C4-2B (cell line): ENCODE measurements around the gene CD6.

Source experiments
- H3K27ac ChIP-seq: fragments of 450-650 bp; 2 replicates; pipeline ENCODE4 v1.5.1; 2017
- ZFX ChIP-seq: fragments of 450-650 bp; IDR thresholded peaks from 2 replicates; pipeline ENCODE4 v1.6.1; 2017
- TF ChIP-seq, protein P1 (sequence below): fragments of 450-650 bp; conservative IDR thresholded peaks from 2 replicates; pipeline ENCODE4 v1.5.1; 2017; ENCODE audit warnings: mild to moderate bottlenecking

The CD6 gene

GRCh38 chr11:60954421-60954820 is 17.1 kb upstream of the CD6 start:
- H3K27ac ChIP-seq = no peak overlapping the region
- no peak for TF ChIP-seq ZFX
- TF ChIP-seq, protein P1, sequence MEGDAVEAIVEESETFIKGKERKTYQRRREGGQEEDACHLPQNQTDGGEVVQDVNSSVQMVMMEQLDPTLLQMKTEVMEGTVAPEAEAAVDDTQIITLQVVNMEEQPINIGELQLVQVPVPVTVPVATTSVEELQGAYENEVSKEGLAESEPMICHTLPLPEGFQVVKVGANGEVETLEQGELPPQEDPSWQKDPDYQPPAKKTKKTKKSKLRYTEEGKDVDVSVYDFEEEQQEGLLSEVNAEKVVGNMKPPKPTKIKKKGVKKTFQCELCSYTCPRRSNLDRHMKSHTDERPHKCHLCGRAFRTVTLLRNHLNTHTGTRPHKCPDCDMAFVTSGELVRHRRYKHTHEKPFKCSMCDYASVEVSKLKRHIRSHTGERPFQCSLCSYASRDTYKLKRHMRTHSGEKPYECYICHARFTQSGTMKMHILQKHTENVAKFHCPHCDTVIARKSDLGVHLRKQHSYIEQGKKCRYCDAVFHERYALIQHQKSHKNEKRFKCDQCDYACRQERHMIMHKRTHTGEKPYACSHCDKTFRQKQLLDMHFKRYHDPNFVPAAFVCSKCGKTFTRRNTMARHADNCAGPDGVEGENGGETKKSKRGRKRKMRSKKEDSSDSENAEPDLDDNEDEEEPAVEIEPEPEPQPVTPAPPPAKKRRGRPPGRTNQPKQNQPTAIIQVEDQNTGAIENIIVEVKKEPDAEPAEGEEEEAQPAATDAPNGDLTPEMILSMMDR = no peak

GRCh38 chr11:60955571-60955970 is 15.9 kb upstream of the CD6 start:
- no peak for TF ChIP-seq ZFX
- TF ChIP-seq, protein P1 = no peak

GRCh38 chr11:60957188-60957587 is 14.3 kb upstream of the CD6 start:
- TF ChIP-seq, protein P1 = no peak
- no peak for TF ChIP-seq ZFX
- no peak overlapping the region for H3K27ac ChIP-seq

More at GRCh38 chr11:60955571-60955970, 15.9 kb upstream of the CD6 start:
- H3K27ac ChIP-seq = no peak overlapping the region

DNA sequence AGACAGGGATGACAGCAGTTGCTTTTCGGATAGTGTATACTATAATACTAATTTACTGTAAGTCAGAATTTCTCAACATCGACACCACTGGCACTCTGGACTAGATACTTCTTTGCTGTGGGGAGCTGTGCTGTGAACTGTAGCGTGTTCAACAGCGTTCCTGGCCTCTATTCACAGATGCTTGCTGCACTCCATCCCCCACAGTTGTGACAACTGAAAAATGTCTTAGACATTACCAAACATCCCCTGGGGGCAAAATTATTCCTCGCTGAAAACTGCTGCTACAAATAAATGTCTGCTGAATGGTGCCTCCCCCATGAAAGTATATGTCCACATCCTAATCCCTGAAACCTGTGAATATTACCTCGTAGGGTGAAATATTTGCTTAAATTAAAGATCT is 12.0 kb upstream of the CD6 start:
- H3K27ac ChIP-seq = no peak overlapping the region
- TF ChIP-seq ZFX = no peak
- TF ChIP-seq, protein P1 = no peak

- TF ChIP-seq ZFX = no peak
- TF ChIP-seq, protein P1 = no peak
- H3K27ac ChIP-seq = no peak overlapping the region
Observed at GRCh38 chr11:60960405-60960804, 11.1 kb upstream of the CD6 start.

- TF ChIP-seq ZFX = no peak
- H3K27ac ChIP-seq = no peak overlapping the region
Observed at GRCh38 chr11:60964801-60965200, 6.7 kb upstream of the CD6 start.

GRCh38 chr11:60966890-60967289 is 4.6 kb upstream of the CD6 start:
- no peak overlapping the region for H3K27ac ChIP-seq
- TF ChIP-seq ZFX = no peak
- TF ChIP-seq, protein P1 = no peak

DNA sequence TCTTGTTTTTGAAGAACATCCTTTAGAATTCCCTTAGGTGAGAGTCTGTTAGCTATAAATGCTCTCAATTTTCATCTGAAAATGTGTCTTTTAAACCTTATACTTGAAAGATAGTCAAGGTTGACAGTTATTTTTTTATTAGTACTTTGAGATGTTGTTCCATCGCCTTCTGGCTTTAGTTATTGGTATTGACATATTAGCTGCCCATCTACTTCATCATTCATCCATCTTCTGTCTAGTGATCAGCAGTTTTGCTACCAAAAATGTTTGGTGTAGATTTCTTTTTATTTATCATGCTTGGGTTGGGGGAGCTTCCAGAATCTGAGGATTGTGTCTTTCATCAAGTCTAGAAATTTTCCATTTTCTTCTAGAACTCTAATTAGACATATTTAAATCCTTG is 3.3 kb upstream of the CD6 start:
- no peak for TF ChIP-seq ZFX
- TF ChIP-seq, protein P1 = no peak
- no peak overlapping the region for H3K27ac ChIP-seq
